Tibial nerve (tissue), 4 donors: ENCODE measurements around the gene DFFA. TPM values are rescaled to one million over a fixed set of nuclear protein-coding genes. Genes with fewer than 3 reads are reported as not detected.

Source experiments
- DNase-seq, 2 donors: peaks; one replicate each; pipeline ENCODE4 v3.0.0-alpha.2; 2019; ENCODE audit warnings: low spot score in 2 of 2
- H3K27ac ChIP-seq, 4 donors: fragments of 200-600 bp; sonication (generic) in 3 of 4; one replicate each; pipeline ENCODE4 v1.5.1; 2017 to 2019; ENCODE audit warnings: mild to moderate bottlenecking in 1 of 4
- H3K27me3 ChIP-seq, 2 donors: fragments of 200-600 bp; sonication (generic) in 1 of 2; one replicate each; pipeline versions ENCODE4 v1.5.1 to v1.6.0; 2017 to 2019
- H3K36me3 ChIP-seq, 3 donors: fragments of 200-600 bp; sonication (generic); one replicate each; pipeline ENCODE4 v1.5.1; 2018 to 2019
- H3K4me1 ChIP-seq, 4 donors: fragments of 200-600 bp; sonication (generic) in 3 of 4; one replicate each; pipeline ENCODE4 v1.5.1; 2017 to 2019
- H3K4me3 ChIP-seq, 4 donors: fragments of 200-600 bp; sonication (generic) in 3 of 4; one replicate each; pipeline ENCODE4 v1.5.1; 2017 to 2019; ENCODE audit warnings: mild to moderate bottlenecking in 1 of 4, moderate library complexity in 1 of 4
- H3K9me3 ChIP-seq, 4 donors: fragments of 200-600 bp; sonication (generic) in 3 of 4; one replicate each; pipeline ENCODE4 v1.5.1; 2017 to 2019
- EP300 ChIP-seq, 2 donors: sonication (generic); formaldehyde crosslinking; IDR thresholded peaks; one replicate each; pipeline ENCODE4 v1.6.1; 2017; ENCODE audit warnings: antibody characterized with exemption in 2 of 2, mild to moderate bottlenecking in 1 of 2
- POLR2A ChIP-seq, 2 donors: fragments of 450-650 bp; IDR thresholded peaks; one replicate each; pipeline ENCODE4 v1.6.1; 2017; ENCODE audit warnings: antibody characterized with exemption in 2 of 2, mild to moderate bottlenecking in 2 of 2, moderate library complexity in 2 of 2
- WGBS, 2 donors: methylation state at CpG; one replicate each; pipeline ENCODE4 v1.1.5; 2018; 5-methylcytosine and 5-hydroxymethylcytosine counted together
- total RNA-seq, 4 donors: library from RNA; depleted of rRNA; stranded (reverse); fragments of >200 nt; gene quantifications; one replicate each; pipeline ENCODE4 v1.1.0, GENCODE V29; 2016
- TF ChIP-seq, protein P1 (sequence below), 5 experiments: fragments of 200-600 bp in 3 of 5; fragments of 450-650 bp in 2 of 5; sonication (generic) in 3 of 5; IDR thresholded peaks; one replicate each; pipeline ENCODE4 v1.5.1; 2016 to 2019; ENCODE audit warnings: antibody characterized with exemption in 5 of 5, mild to moderate bottlenecking in 3 of 5, moderate library complexity in 2 of 5

Gene DFFA
- total RNA-seq, 4 donors from 2014 or later: 14.9 to 19.5 (median 18.9) TPM

DNA sequence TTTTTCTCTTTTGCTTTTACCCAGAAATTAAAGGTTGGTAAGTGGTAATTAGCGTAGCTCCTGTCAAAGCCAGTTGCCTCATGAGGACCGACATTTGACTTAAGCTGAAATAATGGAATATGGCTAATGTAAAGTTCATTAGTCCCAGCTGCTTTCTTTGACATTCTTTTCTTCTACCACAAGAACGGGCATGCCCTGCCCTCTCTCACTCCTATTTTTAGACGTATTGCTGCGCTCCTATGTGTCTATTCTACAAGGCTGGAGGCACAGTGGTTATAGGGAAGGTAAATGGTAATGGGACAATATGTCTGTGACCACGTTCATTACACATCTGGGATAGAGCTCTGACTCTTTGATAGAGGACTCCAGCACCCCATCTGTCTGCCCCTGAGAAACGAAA lies 15.7 kb downstream of the DFFA start:
- Histone ChIP-seq H3K36me3 (peaks cover 0 to 43% (median 7%) of the 10 kb centered on the region in 3 donors), H3K9me3 (no peaks in the 10 kb centered on the region), H3K4me1 (no peaks in the 10 kb centered on the region), H3K27ac (no peak overlapping the region), H3K27me3 (no peaks in the 10 kb centered on the region), H3K4me3 (no peak overlapping the region)
- no peak for DNase-seq
- 68 to 74% methylated on average over 7 of the region's 7 CpGs for WGBS, 2 donors
- TF ChIP-seq EP300 (IDR thresholded peaks at IDR 0.05) (no peak), POLR2A (IDR thresholded peaks at IDR 0.05) (no peak)
- TF ChIP-seq, protein P1, sequence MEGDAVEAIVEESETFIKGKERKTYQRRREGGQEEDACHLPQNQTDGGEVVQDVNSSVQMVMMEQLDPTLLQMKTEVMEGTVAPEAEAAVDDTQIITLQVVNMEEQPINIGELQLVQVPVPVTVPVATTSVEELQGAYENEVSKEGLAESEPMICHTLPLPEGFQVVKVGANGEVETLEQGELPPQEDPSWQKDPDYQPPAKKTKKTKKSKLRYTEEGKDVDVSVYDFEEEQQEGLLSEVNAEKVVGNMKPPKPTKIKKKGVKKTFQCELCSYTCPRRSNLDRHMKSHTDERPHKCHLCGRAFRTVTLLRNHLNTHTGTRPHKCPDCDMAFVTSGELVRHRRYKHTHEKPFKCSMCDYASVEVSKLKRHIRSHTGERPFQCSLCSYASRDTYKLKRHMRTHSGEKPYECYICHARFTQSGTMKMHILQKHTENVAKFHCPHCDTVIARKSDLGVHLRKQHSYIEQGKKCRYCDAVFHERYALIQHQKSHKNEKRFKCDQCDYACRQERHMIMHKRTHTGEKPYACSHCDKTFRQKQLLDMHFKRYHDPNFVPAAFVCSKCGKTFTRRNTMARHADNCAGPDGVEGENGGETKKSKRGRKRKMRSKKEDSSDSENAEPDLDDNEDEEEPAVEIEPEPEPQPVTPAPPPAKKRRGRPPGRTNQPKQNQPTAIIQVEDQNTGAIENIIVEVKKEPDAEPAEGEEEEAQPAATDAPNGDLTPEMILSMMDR (IDR thresholded peaks at IDR 0.05): no peak

DNA sequence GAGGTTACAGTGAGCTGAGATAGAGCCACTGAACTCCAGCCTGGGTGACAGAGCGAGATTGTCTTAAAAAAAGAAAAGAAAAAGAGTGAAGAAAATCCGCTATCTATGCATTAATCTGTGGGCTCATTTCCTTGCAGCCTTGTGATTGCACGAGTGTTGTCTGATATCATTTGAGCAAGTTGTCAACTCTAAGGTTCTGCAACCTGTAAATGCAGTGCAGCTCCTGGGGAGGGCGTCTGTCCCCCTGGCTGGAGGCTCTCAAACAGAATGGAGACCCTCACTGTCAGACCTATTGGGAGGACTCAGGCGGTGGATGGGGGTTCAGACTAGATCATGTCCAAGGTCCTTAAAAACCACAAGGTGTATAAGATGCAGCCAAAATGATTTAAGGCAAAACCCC lies 16.3 kb downstream of the DFFA start:
- Histone ChIP-seq H3K4me3 (no peak overlapping the region), H3K36me3 (peaks cover 0 to 37% (median 2%) of the 10 kb centered on the region in 3 donors), H3K27me3 (no peaks in the 10 kb centered on the region), H3K4me1 (peaks cover 0 to 6% (median 0%) of the 10 kb centered on the region in 4 donors), H3K27ac (no peak overlapping the region), H3K9me3 (no peaks in the 10 kb centered on the region)
- WGBS, 2 donors: 77 to 79% methylated on average over 5 of the region's 5 CpGs
- no peak for TF ChIP-seq EP300 (IDR thresholded peaks at IDR 0.05)
- TF ChIP-seq, protein P1 (IDR thresholded peaks at IDR 0.05): no peak
- no peak for TF ChIP-seq POLR2A (IDR thresholded peaks at IDR 0.05)
- no peak for DNase-seq

DNA sequence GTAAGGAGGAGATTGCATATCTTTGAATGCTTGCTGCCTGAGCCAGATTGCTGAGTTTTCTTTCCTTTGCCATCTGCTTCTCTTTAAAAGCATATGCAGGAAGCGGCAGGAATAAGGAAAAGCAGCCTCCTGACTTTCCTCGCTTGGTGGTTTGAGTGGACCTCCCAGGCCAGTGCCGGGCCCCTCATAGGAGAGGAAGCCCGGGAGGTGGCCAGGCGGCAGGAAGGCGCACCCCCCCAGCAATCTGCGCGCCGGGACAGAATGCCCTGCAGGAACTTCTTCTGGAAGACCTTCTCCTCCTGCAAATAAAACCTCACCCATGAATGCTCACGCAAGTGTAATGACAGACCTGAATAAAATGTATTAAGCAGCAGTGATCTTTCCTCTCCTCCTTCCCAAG lies 21.0 kb downstream of the DFFA start:
- TF ChIP-seq, protein P1 (IDR thresholded peaks at IDR 0.05): no peak
- TF ChIP-seq EP300 (IDR thresholded peaks at IDR 0.05) (no peak), POLR2A (IDR thresholded peaks at IDR 0.05) (no peak)
- 9% methylated on average over 10 of the region's 10 CpGs for WGBS, 2 donors
- peaks cover 0 to 10% (median 0%) of the 10 kb centered on the region in 4 donors for H3K4me1 ChIP-seq
- DNase-seq: no peak
- no peaks in the 10 kb centered on the region for H3K27me3 ChIP-seq
- H3K36me3 ChIP-seq: peaks cover 0 to 17% (median 0%) of the 10 kb centered on the region in 3 donors
- H3K4me3 ChIP-seq: no peak overlapping the region
- no peaks in the 10 kb centered on the region for H3K9me3 ChIP-seq
- H3K27ac ChIP-seq: no peak overlapping the region

DNA sequence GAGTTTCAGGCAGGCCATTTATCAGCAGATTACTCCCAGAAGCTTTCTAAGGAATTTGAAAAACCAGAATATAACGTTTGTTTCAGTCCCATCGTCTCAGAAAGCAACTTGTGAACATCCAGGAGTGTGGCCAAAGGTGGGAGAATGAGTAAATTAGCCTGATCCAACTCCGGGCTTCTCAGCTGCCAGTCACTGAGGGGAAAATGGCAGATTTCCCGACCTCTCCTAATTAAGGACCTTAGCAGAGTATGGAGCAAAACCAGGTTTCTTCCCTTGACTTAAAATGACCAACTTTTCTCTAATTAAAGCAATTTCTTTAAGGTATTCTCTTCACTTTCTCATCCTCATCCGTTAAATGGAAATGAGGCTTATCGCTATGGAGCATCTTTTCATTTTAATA lies 21.5 kb downstream of the DFFA start:
- TF ChIP-seq, protein P1 (IDR thresholded peaks at IDR 0.05): no peak
- TF ChIP-seq POLR2A (IDR thresholded peaks at IDR 0.05) (no peak), EP300 (IDR thresholded peaks at IDR 0.05) (no peak)
- Histone ChIP-seq H3K36me3 (peaks cover 0 to 17% (median 0%) of the 10 kb centered on the region in 3 donors), H3K27ac (no peak overlapping the region), H3K9me3 (no peaks in the 10 kb centered on the region), H3K4me3 (no peak overlapping the region), H3K4me1 (peaks cover 0 to 10% (median 0%) of the 10 kb centered on the region in 4 donors), H3K27me3 (no peaks in the 10 kb centered on the region)
- DNase-seq: no peak
- WGBS, 2 donors: 30 to 47% methylated on average over 6 of the region's 6 CpGs

DNA sequence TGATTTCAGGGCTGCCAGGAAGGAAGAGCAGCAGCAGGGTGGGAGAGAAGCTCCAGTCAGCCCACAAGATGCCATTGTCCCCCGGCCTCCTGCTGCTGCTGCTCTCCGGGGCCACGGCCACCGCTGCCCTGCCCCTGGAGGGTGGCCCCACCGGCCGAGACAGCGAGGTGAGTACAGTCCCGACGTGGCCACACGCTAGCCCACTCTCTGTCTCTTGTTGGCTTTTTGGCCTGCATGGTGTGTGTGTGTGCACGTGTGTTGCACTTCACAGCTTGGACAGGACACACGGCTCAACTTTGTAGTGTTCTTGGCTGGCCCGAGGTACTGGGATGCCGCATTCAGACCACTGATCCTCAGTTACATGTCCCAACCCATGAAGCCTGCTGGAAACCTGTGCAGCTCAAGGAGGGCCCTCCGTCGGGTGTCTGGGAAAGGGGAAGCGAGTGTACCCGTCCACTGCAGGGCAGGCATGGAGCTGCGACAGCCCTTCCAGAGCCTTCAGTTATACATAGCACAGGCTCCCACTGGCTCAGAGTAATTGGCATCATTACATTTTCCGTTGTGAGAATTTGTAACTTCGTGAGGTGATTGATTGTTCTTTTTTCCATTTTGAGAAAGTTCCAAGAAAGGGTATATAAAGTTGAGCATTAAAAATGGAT lies 22.0 kb downstream of the DFFA start:
- H3K9me3 ChIP-seq: no peaks in the 10 kb centered on the region
- H3K4me3 ChIP-seq: no peak overlapping the region
- H3K36me3 ChIP-seq: peaks cover 0 to 18% (median 0%) of the 10 kb centered on the region in 3 donors
- 54 to 55% methylated on average over 21 of the region's 21 CpGs for WGBS, 2 donors
- no peak overlapping the region for H3K27ac ChIP-seq
- H3K4me1 ChIP-seq: peaks cover 0 to 10% (median 0%) of the 10 kb centered on the region in 4 donors
- no peak for TF ChIP-seq EP300 (IDR thresholded peaks at IDR 0.05)
- no peak for TF ChIP-seq POLR2A (IDR thresholded peaks at IDR 0.05)
- TF ChIP-seq, protein P1 (IDR thresholded peaks at IDR 0.05): no peak
- H3K27me3 ChIP-seq: no peaks in the 10 kb centered on the region
- no peak for DNase-seq
